ENCODE measurements around the gene DDX25. TPM values are rescaled to one million over a fixed set of nuclear protein-coding genes. Genes with fewer than 3 reads are reported as not detected.

DDX25 gene
- total and polyA plus RNA-seq, 2 of the 4 experiments (the other 2 are of a cell fraction) = under 0.01 TPM; not detected in 1

DNA sequence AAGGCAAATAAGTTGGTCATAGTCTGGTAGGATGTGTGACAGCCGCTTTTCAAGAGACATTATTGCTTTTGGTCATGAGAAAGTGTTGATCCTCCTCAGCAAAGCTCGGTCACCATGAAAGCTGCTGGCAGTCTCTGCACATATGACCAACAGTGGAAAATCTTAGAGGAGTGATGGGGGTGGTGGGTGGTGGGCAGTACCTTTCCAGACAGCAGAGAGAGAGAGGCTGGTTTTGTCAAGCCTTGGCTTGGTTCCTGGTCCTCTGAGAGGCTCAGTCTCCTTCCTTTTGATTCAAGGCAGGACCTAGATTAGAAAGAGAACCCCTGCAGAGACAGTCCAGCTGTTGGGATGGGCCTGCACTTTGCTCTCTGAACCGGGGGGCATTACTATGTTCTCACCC, 21.5 kb downstream of the DDX25 start:
- WGBS, 2 experiments (ENCODE audit: extremely low coverage in 2 of 2, insufficient read length in 1 of 2) = 30% methylated on average over 2 of the region's 3 CpGs; no CpG with 5 or more reads in 1 of the 2 experiments

More for the DNA sequence above, 21.5 kb downstream of the DDX25 start:
- Histone ChIP-seq H2AK5ac (ENCODE audit: low read depth, low read length) (no peak overlapping the region), H3K9me3 (ENCODE audit: control insufficient read depth, insufficient read depth, low read length) (no peaks in the 10 kb centered on the region), H3K9me1 (ENCODE audit: insufficient read depth, low read length) (no peaks in the 10 kb centered on the region), H4K8ac (ENCODE audit: low read depth in 2 of 2, low read length in 2 of 2) (no peak overlapping the region), H2BK15ac (ENCODE audit: low read depth, low read length) (no peak overlapping the region), H2AK9ac (replicated peaks; ENCODE audit: low read depth, low read length, poor library complexity) (no peak overlapping the region), H3K4ac (ENCODE audit: low read depth, low read length) (no peak overlapping the region), H3K4me1 (ENCODE audit: control insufficient read depth, insufficient read depth, low read length) (no peaks in the 10 kb centered on the region), H3K14ac (replicated peaks; ENCODE audit: low read depth, low read length) (no peak overlapping the region), H3K23ac (ENCODE audit: low read depth, low read length) (no peak overlapping the region), H2BK120ac (ENCODE audit: low read depth, low read length) (no peak overlapping the region), H3K4me2 (ENCODE audit: low read depth, low read length) (no peak overlapping the region), H3K36me3 (ENCODE audit: control insufficient read depth, insufficient read depth, low read length) (no peaks in the 10 kb centered on the region), H4K20me1 (ENCODE audit: insufficient read depth, low read length) (no peaks in the 10 kb centered on the region), H3K56ac (ENCODE audit: extremely low read depth, insufficient read depth, low read length) (no peak overlapping the region), H2AFZ (replicated peaks; ENCODE audit: low read length, poor library complexity) (no peak overlapping the region), H2BK5ac (ENCODE audit: low read depth, low read length, poor library complexity, severe bottlenecking) (no peak overlapping the region), H3K79me1 (ENCODE audit: low read depth in 1 of 2, low read length in 2 of 2) (no peaks in the 10 kb centered on the region), H4K5ac (ENCODE audit: low read depth, low read length) (no peak overlapping the region), H3K27ac (ENCODE audit: insufficient read depth, low read length) (no peak overlapping the region), H4K91ac (ENCODE audit: insufficient read depth, low read depth, low read length) (no peak overlapping the region), H3K4me3 (ENCODE audit: insufficient read depth, low read depth, low read length) (no peak overlapping the region), H3K27me3 (ENCODE audit: control insufficient read depth, insufficient read depth, low read length) (peaks cover 33% of the 10 kb centered on the region), H3K18ac (ENCODE audit: low read depth, low read length) (no peak overlapping the region), H3K9ac (ENCODE audit: low read depth, low read length) (no peak overlapping the region), H2BK20ac (ENCODE audit: low read depth, low read length) (no peak overlapping the region)
- ATAC-seq (ENCODE audit: low read depth) (no peak), DNase-seq (no peak)
- TF ChIP-seq POLR2A (IDR thresholded peaks at IDR 0.05; ENCODE audit: low read depth, low read length) = no peak
- no peak for TF ChIP-seq NFE2L2 (IDR thresholded peaks at IDR 0.05; ENCODE audit: low read depth, low read length)
- TF ChIP-seq CEBPB (IDR thresholded peaks at IDR 0.05; ENCODE audit: low read depth, low read length) = no peak
- TF ChIP-seq, protein P1, sequence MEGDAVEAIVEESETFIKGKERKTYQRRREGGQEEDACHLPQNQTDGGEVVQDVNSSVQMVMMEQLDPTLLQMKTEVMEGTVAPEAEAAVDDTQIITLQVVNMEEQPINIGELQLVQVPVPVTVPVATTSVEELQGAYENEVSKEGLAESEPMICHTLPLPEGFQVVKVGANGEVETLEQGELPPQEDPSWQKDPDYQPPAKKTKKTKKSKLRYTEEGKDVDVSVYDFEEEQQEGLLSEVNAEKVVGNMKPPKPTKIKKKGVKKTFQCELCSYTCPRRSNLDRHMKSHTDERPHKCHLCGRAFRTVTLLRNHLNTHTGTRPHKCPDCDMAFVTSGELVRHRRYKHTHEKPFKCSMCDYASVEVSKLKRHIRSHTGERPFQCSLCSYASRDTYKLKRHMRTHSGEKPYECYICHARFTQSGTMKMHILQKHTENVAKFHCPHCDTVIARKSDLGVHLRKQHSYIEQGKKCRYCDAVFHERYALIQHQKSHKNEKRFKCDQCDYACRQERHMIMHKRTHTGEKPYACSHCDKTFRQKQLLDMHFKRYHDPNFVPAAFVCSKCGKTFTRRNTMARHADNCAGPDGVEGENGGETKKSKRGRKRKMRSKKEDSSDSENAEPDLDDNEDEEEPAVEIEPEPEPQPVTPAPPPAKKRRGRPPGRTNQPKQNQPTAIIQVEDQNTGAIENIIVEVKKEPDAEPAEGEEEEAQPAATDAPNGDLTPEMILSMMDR (conservative IDR thresholded peaks at IDR 0.05; ENCODE audit: low read depth, low read length) = no peak
- no peak for TF ChIP-seq BHLHE40 (IDR thresholded peaks at IDR 0.05; ENCODE audit: low read depth, low read length)
- no peak for TF ChIP-seq MAFK (IDR thresholded peaks at IDR 0.05; ENCODE audit: low read depth, low read length)
- no peak for TF ChIP-seq MXI1 (IDR thresholded peaks at IDR 0.05; ENCODE audit: borderline replicate concordance, low read depth, low read length)
- intact Hi-C loops (cut with micrococcal nuclease) (no loop called here), dilution Hi-C loops (cut with HindIII; ENCODE audit: low sequenced_read_pairs, unreplicated experiment) (no loop called here), in situ Hi-C loops (cut with MboI; ENCODE audit: low sequenced_read_pairs) (loop anchor here (5.0 kb wide), 1 partner anchor 266 kb away; no protein-coding TSS in a partner anchor)
- BruUV-seq (replicated peaks) = no TSS peak
- POLR2A ChIA-PET (ENCODE audit: unreplicated experiment) = no interaction called here
- CTCF ChIA-PET = interaction anchor here (1.2 kb wide), 1 partner anchor 268 kb away, joined by 3 read pairs; no protein-coding TSS in a partner anchor

Data from IMR-90 (cell line).